SW480 (cell line): ENCODE data around the gene TNFRSF18.
"Not testable (repeated sequence)": the region's sequence is repeated elsewhere in the genome, so short reads cannot be mapped to it uniquely, and the experiment has no call there.

Source experiments
- DNase-seq: peaks from one replicate; pipeline ENCODE4 v3.0.0-alpha.2; 2016; ENCODE audit warnings: low spot score

TNFRSF18 gene

DNA sequence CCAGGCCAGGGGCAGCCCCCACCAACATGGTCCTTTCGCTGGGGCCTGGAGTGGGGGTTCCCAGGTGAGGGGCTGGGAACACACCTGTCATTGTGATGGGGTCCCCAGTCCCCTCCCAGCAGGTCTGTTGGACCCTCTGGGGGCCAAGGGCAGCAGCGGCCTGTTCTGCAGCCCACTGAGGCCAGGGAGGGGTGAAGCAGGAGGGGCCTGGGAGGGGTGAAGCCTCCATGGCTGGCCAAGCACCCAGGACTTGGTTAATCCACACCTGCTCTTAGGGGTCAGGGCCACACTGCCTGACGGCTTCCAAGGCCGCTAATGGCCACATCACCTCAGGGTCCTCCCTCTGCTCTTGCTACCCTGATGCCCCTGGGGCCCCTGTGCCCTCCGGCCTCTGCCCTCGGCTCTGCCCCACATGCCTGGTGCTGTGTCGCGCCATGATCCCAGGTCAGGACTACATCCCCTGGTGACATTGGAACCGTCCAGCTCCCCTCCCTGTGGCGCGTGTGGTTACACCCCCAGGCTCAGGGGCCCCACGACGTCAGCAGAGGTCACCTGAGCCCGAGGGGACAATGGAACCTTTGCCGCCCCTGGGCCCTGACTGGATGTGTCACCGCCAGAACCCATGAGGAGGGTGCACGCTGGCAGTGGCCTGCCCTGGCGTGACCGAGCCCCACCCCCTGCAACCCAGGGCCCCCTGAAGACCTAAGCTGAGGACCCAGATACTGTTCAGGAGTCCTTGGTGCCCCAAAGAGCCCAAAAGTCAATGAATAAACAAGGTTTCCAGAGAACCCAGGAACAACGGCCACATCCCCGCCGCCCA lies 7.0 kb downstream of the TNFRSF18 start:
- no peak for DNase-seq

DNA sequence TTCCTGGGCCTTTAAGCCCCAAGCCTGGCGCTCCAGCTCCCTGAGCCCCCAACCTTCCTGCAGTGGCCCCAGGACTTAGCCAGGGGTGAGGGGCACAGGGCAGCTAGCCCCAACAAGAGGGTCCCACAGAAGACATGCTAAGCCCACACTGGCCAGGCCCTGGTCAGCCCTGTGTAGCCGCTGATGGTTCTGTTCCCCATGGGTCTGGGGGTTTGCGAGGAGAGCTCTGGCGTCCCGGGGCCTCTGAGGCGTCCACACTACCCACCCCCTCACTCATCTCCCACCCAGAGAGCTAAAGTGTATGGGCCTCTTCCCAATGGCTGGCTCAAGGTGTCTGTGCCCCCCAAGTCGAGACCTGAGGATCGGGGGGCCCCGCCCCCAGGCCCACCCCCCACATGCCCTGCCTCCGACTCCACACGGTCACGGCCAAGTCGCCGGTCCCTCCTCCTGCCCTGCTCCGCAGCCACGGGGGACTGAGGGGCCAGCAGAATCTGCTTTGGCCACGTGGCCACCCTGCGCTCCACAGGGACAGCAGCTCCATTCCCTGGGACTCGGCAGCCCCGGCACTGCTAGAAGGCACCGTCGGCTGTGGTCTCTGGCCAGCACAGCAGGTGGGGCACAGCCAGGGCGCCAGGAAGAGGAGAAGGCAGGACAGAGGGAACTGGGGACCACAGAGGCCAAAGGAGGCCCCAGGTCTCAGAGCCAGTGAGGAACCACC lies 7.8 kb downstream of the TNFRSF18 start:
- DNase-seq: peak; percentile 22

DNA sequence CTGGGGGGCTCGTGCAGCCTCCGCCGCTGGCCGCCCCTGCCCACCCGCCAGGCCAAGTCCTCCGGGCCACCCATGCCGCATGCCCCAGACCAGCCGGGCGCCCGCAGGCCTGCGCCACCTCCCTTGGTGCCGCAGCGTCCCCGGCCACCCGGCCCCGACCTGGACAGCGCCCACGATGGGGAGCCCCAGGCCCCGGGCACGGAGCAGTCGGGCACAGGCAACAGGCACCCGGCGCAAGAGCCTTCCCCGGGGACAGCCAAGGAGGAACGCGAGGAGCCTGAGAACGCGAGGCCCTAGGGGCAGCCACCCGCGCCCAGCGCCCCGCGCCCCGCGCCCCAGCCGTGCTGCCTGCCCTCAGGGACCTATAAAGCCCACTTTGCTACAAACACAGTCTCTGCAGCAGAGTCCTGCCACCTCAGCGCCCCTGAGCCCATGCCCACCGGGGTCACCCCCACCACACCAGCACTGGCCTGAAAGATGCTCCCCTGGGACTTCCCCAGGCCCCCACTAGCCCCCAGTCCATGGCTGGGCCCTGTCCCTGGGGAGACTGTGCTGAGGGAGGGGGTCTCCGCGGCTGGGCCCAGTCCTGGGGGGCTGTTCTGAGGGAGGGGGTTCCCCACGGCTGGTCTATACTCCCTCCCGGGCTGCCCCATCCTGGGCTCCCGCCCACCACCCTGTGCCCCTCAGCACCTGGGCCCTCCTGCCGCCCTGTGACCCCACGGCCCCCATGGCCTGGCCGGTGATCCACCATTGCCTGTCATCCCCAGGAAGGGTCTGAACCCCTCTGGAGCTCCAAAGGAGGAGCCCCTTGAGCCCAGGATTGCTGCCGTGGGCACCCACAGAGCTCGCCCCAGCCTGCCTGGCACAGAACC lies 8.6 kb downstream of the TNFRSF18 start:
- no peak for DNase-seq

DNA sequence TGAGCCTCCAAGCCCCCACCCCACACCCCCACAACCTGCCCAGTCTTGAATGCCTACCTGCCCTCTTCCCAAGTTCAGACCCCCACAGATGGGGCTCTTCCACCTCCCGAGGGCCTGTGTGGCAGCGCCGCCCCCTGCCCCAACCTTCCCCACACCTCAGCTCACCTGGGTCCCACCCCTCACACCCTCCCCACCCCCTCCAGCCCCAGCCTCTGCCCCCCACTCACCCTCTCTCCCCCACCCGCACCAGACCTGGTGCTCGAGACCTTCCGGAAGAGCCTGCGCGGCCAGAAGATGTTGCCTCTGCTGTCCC lies 9.2 kb downstream of the TNFRSF18 start:
- no peak for DNase-seq

DNA sequence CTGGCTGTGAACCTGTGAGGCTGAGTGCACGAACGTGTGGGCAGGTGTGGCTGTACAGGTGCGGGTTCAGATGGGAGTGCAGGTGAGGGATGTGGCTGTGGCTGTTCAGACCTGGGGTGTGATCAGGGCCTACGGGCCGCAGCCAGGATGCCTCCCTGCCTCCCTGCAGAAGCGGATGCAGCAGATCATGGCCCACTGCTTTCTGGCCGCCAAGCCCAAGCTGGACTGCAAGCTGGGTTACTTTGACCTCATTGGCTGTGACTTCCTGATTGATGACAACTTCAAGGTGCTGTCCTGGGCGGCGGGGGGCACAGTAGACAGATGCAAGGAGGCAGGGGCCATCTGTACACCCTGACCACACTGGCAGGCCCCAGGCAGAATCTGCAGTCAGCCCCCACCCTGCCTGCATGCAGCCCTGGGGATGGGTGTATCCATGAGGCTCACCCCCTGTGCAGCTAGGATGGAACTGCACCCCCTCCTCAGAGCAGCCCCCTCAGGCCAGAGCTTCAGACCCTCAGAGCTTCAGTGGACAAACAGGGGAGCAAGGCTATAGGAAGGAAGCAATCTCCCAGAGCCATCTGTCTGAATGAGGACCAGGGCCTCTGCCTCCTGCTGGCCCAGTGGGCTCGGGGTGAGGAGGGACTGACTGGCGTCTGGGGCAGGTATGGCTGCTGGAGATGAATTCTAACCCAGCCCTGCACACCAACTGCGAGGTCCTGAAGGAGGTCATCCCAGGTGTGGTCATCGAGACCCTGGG lies 9.8 kb downstream of the TNFRSF18 start:
- no peak for DNase-seq

DNA sequence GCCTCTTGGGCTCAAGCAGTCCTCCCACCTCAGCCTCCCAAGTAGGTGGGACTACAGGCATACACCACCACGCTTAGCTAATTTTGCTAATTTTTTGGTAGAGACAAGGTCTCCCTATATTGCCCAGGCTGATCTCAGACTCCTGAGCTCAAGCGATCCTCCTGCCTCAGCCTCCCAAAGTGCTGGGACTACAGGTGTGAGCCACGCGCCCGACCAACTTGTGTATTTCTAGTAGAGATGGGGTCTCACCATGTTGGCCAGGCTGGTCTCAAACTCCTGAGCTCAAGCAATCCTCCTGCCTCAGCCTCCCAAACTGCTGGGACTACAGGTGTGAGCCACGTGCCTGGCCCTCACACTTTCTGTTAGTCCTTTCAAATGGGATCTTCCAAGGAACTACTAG lies 10.7 kb downstream of the TNFRSF18 start:
- not testable (repeated sequence) for DNase-seq

DNA sequence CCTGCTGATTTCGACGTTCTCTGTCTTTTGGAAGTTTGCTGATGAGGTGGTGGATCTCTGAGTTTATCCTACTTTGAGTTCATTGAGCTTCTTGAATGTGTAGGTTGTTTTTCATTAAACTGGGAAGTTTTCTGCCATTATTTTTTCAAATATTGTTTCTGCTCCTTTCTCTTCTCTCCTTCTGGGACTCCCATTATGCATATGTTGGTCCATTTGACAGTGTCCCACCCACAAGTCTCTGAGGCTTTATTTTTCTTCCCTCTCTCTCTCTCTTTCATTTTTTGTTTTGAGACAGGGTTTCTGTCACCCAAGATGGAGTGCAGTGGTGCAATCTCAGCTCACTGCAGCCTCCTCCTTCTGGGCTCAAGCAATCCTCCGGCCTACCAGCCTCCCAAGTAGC lies 11.7 kb downstream of the TNFRSF18 start:
- no peak for DNase-seq

DNA sequence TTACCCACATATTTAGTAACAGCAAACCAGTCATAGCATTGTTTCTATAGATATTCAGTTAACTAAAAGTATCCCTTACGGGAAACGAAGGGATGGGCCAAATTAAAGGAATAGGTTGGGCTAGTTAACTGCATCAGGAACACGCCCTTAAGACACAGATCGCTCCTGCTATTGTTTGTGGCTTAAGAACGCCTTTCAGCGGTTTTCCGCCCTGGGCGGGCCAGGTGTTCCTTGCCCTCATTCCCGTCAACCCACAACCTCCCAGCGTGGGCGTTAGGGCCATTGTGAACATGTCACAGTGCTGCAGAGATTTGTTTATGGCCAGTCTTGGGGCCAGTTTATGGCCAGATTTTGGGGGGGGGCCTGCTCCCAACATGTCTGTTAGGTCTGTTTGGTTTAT lies 14.7 kb downstream of the TNFRSF18 start:
- DNase-seq: no peak

DNA sequence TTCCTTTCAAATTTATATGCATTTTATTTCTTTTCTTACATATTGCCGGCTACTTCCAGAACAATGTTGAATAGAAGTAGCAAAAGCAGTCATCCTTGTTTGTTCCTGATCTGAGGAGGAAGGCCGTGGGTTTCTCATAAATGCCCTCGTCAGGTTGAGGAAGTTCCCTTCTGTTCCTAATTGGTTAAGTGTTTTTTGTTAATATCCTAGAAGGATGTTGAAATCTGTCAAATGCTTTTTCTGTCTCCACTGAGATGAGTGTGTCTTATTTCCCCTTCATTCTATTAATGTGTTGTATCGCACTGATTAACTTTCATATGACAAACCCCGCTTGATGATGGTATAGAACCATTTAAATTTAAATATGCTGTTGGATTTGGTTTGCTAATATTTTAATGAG lies 17.3 kb downstream of the TNFRSF18 start:
- no peak for DNase-seq

DNA sequence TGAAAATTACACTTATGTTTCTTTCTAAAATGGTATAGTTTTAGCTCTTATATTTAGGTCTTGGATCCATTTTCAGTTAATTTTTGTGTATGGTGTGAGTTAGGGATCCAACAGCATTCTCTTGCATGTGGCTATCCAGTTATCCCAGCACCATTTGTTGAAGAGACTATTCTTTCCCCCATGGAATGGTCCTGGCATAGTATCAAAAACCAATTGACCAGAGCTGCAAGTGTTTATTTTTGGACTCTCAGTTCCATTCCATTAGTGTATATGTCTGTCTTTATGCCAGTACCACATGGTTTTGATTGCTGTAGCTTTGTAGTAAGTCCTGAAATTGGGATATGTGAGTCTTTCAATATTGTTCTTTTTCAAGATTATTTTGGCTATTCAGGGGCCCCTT lies 18.5 kb downstream of the TNFRSF18 start:
- DNase-seq: no peak

DNA sequence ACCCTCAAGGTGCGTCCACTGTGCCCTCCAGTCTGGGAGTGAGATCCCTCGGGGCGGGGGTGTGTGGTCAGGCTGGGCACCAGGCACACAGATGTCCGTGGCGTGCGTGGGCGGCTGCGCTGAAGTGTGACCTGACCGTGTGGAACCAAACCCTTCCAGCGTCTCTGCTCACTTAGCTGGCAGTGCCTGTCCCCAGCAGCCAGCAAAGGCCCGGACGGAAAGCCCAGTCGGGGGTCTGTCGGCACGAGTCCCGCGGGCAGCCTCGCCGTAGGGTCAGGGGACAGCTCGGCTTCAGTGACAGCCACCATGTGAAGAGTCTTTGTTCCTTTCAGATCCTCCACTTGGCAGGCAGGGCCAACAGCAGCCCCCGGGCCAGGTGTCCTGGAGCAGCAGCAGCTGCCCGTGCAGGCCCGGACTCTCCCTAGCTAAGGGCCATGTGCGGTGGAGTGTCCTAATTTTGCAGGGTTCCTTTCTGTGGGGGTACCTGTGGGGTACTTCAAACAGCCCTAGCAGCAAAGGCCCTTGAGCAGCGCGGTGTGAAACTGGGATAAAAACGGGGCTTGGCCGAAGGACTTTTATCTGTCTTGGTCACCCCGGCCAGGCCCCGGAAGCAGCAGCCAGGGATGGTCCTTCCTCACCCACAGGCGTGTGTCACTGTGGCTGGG lies 21.2 kb downstream of the TNFRSF18 start:
- no peak for DNase-seq

DNA sequence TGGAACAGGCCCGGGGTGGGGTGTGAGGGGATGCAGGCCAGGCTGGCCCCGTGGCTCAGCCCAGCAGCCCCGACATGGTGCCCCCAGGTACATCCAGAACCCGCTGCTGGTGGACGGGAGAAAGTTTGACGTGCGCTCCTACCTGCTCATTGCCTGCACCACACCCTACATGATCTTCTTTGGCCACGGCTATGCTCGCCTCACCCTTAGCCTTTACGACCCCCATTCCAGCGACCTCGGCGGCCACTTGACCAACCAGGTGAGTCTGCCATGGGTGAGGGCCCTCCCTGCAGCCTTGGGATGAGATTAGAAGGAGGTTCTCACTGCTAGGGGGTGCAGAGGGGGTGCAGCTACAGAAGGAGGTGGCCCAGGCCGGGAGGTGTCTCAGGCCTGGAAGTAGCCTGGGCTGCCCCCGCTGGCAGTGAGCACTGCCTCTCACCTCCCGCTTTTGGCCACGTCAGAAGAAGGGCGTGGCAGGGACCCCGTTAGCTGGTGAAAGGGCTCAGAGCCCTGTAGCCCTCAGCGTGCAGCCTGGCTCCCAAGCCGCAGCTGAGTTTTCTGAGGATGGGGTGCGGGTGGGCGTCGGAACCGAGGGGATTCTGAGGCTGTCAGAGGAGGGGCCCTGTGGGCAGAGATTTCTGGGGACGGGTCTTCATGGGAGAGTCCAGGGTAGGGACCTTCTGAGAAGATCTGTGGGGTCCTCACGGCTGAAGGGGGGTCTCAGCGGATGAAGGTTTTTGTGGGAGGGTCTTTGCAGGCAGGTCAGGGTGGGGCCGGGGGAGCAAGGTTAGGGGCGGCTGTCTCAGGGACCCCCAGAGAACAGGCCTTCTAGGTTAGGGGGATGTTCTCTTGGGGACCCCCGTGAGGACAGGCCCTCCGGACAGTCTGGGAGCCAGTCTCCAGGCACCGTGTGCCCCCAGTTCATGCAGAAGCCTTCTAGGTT lies 22.3 kb downstream of the TNFRSF18 start:
- no peak for DNase-seq

DNA sequence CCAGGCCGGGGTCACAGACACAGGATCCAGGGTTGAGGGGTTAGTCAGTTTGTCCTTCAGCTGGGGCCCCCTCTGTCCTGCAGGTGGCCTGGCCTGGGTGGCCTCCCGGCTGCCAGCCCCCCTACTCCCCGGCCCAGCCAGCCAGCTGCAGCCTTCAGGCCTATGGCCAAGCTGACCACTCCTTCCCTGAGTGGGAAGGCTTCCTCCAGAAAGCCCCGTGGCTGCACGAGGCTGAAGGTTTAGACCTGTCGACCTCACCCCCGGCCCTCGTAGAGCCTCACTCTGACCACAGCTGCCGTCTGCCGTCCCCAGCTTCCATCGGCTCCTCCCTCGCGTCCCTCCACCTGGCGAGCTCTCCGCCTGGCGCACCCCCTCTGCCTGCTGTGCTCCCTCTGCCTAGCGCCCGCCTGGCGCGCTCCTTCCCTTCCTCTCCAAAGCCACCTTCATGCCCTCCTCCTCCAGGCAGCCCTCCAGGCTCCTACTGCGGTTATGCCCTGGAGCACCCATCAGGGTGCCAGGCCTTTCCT lies 23.1 kb downstream of the TNFRSF18 start:
- no peak for DNase-seq

DNA sequence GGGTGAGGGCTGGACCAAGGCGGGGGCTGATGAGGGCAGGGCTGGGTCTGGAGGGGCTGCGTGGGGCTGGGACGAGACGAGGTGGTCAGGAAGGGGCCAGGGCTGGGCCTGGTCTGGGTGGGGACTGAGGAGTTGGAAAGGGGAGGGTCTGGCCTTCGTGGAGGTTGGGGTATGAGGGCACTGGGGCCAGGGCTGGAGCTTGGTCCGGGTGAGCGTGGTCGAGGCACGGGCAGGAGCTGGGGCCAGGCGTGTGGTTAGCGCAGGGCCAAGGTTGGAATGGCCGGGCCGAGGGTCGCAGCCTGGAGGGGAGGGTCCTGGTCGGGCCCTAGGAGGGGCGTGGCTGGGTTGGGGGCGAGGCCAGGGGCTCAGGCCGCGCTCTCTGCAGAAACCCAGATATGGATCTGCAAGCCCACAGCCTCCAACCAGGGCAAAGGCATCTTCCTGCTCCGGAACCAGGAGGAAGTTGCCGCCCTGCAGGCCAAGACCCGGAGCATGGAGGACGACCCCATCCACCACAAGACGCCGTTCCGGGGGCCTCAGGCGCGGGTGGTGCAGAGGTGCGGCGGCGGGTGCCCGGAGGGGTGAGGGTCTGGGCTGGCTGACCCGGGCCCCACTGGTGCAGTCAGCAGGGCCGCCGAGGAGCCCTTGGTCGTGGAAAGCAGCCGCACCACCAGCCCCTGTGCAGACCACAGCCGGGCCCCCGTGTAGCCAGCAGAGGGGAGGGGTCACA lies 23.7 kb downstream of the TNFRSF18 start:
- no peak for DNase-seq

DNA sequence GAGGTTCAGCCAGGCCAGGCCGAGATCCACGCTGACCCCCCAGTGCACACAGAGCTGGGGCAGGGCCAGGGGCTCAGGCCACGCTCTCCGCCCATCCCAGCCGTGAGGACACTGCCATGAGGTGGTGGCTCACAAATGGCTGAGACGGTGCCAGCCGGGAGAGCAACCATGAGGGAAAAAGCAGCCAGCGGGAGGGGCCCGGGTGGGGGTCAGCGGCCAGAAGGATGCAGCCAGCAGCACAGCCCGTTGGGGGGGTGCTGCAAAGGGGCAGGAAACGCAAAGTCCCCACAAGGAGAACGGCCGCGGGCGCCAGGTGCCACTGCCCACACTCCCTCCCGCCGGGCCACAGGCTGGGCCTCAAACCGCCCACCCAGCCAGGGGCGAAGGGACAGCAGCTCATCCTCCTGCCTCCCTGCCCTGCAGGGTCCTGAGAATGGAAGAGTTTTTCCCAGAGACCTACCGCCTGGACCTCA lies 24.4 kb downstream of the TNFRSF18 start:
- DNase-seq: no peak

DNA sequence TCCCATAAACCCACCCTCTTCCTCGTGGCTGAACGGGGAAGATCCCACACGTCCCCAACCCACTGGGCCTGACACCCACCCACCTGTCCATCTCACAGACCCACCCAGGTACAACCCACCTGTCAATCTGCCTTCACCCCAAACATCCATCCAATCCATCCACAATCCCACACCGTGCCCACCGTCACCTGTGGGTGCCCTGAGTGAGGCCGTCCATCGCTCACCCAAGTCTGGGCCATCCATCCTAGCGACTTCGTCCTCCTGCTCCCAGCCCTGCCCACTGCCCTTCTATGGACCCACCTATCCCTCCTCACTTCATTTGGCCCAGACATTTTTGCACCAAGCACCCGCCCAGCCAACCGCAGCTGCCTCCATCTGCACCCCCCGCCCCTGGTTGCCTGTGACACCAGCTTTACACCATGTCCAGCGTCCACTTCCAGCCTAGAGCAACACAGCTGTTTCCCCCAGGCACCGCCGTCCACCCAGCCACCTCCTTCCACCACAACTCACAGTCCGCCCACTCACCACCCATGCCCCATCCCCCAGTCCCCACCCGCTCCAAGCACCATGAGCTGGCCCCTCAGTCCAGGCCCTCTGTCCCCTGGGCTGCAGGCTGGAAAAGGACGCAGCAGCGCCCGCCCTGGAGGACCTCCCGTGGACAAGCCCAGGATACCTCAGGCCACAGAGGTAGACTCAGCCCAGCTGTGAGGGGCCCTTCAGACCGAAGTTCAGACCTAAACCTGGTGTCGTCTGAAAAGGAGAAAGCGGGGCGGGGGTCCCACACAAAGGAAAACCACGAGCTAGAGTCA lies 25.1 kb downstream of the TNFRSF18 start:
- DNase-seq: no peak

DNA sequence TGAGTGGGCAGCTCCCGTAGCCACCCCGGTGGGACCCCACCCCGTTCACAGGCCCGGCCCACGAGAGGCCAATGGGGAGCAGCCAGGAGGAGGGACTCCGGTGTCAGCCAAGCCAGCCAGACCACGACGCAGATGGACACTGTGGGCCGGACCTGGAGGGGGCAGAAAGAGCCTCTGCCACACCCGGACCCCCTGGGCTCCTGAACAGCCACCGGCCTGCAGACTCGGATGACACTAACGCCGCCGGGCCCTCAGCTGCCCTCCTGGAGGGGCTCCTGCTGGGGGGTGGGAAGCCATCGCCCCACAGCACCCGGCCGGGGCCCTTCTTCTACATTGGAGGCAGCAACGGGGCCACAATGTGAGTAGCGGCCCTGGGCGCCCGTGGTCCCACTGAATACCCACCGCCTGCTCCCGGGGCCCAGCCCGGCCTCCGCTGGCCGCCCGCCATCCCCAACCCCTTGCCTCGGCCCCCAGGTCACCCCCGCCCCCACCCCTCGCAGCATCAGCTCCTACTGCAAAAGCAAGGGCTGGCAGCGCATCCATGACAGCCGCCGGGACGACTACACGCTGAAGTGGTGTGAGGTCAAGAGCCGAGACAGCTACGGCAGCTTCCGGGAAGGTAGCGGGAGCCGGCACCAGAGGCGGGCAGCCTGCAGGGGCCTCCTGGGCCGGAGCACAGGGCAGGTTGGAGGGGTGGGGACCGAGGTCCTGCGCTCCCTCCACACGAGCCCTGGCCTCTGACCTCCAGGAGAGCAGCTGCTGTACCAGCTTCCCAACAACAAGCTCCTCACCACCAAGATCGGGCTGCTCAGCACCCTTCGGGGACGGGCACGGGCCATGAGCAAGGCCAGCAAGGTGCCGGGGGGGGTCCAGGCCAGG lies 26.2 kb downstream of the TNFRSF18 start:
- DNase-seq: no peak
